A549 (cell line): ENCODE data around the gene ADAMTS10.

Experiments used
- CEBPB ChIP-seq, 2 experiments: fragments of >200 bp in 1 of 2; sonication (Bioruptor Twin) in 1 of 2; formaldehyde crosslinking in 1 of 2; IDR thresholded peaks; 2 replicates each; pipeline ENCODE4 v1.6.1; 2012 to 2016
- CTCF ChIP-seq: fragments of >200 bp; sonication (Bioruptor Twin); formaldehyde crosslinking; IDR thresholded peaks from 3 replicates; pipeline ENCODE4 v1.5.1; 2016
- EP300 ChIP-seq, 2 experiments: fragments of >200 bp; sonication (Bioruptor Twin); formaldehyde crosslinking; IDR thresholded peaks; 2 replicates in 1 of 2; 3 replicates in 1 of 2; pipeline ENCODE4 v1.6.1; 2016 to 2017
- GATA3 ChIP-seq: IDR thresholded peaks from 2 replicates; pipeline ENCODE4 v1.6.1; 2012; ENCODE audit warnings: borderline replicate concordance
- HDAC2 ChIP-seq: fragments of 200-600 bp; sonication (generic); IDR thresholded peaks from 2 replicates; pipeline ENCODE4 v1.6.1; 2016
- MAX ChIP-seq: IDR thresholded peaks from 2 replicates; pipeline ENCODE4 v1.6.1; 2012
- POLR2A ChIP-seq: IDR thresholded peaks from 2 replicates; pipeline ENCODE4 v1.6.1; 2012; ENCODE audit warnings: mild to moderate bottlenecking, low read length
- RAD21 ChIP-seq, 2 experiments: fragments of >200 bp in 1 of 2; sonication (Bioruptor Twin) in 1 of 2; formaldehyde crosslinking in 1 of 2; IDR thresholded peaks in 1 of 2; conservative IDR thresholded peaks in 1 of 2; 2 replicates in 1 of 2; 3 replicates in 1 of 2; pipeline ENCODE4 v1.6.1; 2012 to 2018; ENCODE audit warnings: inconsistent platforms in 1 of 2
- RFX5 ChIP-seq: fragments of 450-650 bp; IDR thresholded peaks from 2 replicates; pipeline ENCODE4 v1.7.1; 2014; ENCODE audit warnings: antibody characterized with exemption, mild to moderate bottlenecking, moderate library complexity
- RNF2 ChIP-seq: fragments of 200-600 bp; sonication (generic); IDR thresholded peaks from 2 replicates; pipeline ENCODE4 v1.6.1; 2016; ENCODE audit warnings: low read depth, mild to moderate bottlenecking, antibody characterized with exemption, moderate library complexity, borderline replicate concordance
- TF ChIP-seq, protein P1 (sequence below): fragments of 150-350 bp; IDR thresholded peaks from 2 replicates; pipeline ENCODE4 v1.6.1; 2014; ENCODE audit warnings: low read depth, mild to moderate bottlenecking, low read length
- TF ChIP-seq, protein P2 (sequence below): IDR thresholded peaks from 2 replicates; pipeline ENCODE4 v1.6.1; 2012

- TF ChIP-seq CTCF (no peak), HDAC2 (no peak), RNF2 (no peak), EP300 (IDR thresholded peaks at IDR 0.05) (no peak), POLR2A (no peak), RFX5 (no peak), GATA3 (no peak), MAX (no peak), RAD21 (conservative IDR thresholded peaks at IDR 0.05 in 1 of 2, IDR thresholded peaks at IDR 0.05 in 1 of 2) (no peak), CEBPB (IDR thresholded peaks at IDR 0.05) (no peak)
- TF ChIP-seq, protein P1, sequence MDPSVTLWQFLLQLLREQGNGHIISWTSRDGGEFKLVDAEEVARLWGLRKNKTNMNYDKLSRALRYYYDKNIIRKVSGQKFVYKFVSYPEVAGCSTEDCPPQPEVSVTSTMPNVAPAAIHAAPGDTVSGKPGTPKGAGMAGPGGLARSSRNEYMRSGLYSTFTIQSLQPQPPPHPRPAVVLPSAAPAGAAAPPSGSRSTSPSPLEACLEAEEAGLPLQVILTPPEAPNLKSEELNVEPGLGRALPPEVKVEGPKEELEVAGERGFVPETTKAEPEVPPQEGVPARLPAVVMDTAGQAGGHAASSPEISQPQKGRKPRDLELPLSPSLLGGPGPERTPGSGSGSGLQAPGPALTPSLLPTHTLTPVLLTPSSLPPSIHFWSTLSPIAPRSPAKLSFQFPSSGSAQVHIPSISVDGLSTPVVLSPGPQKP: no peak
- TF ChIP-seq, protein P2, sequence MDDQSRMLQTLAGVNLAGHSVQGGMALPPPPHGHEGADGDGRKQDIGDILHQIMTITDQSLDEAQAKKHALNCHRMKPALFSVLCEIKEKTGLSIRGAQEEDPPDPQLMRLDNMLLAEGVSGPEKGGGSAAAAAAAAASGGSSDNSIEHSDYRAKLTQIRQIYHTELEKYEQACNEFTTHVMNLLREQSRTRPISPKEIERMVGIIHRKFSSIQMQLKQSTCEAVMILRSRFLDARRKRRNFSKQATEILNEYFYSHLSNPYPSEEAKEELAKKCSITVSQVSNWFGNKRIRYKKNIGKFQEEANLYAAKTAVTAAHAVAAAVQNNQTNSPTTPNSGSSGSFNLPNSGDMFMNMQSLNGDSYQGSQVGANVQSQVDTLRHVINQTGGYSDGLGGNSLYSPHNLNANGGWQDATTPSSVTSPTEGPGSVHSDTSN: no peak
These were observed 39.5 kb downstream of the ADAMTS10 start for GRCh38 chr19:8571006-8571411.
